WTC11 (cell line): ENCODE measurements around the gene LPGAT1.

ENCODE experiments used
- TF ChIP-seq, protein P1 (sequence below): fragments of 200-600 bp; IDR thresholded peaks from 2 replicates; pipeline ENCODE4 v1.8.0; 2022; ENCODE audit warnings: antibody characterized with exemption
- TF ChIP-seq, protein P2 (sequence below): sonication (generic); formaldehyde crosslinking; IDR thresholded peaks from 2 replicates; pipeline ENCODE4 v1.8.1; 2023; ENCODE audit warnings: mild to moderate bottlenecking, missing genetic modification reagents, moderate library complexity
- TF ChIP-seq, protein P3 (sequence below): sonication (generic); formaldehyde crosslinking; IDR thresholded peaks from 2 replicates; pipeline ENCODE4 v1.8.1; 2022; ENCODE audit warnings: low read depth, missing genetic modification reagents, borderline replicate concordance

DNA sequence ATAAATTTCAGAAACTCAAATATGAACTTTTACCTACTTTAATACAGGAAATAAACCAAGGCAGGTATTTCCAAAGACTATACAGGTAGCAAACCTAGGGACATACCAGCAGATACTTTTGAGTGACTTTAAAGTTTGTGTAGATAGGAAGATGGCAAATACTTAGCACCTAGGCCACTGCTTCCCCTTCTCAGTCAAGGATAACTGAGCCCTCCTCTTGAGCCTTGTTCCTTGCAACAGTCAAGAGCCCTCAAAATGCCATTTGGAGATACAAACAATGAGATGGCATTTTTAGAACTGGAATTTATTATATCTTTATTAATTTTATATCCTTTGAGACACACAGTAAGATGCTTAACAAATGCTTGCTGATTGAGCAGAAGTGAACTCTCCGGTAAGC, 65.9 kb downstream of the LPGAT1 start:
- TF ChIP-seq, protein P1, sequence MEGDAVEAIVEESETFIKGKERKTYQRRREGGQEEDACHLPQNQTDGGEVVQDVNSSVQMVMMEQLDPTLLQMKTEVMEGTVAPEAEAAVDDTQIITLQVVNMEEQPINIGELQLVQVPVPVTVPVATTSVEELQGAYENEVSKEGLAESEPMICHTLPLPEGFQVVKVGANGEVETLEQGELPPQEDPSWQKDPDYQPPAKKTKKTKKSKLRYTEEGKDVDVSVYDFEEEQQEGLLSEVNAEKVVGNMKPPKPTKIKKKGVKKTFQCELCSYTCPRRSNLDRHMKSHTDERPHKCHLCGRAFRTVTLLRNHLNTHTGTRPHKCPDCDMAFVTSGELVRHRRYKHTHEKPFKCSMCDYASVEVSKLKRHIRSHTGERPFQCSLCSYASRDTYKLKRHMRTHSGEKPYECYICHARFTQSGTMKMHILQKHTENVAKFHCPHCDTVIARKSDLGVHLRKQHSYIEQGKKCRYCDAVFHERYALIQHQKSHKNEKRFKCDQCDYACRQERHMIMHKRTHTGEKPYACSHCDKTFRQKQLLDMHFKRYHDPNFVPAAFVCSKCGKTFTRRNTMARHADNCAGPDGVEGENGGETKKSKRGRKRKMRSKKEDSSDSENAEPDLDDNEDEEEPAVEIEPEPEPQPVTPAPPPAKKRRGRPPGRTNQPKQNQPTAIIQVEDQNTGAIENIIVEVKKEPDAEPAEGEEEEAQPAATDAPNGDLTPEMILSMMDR: no peak
- TF ChIP-seq, protein P2, sequence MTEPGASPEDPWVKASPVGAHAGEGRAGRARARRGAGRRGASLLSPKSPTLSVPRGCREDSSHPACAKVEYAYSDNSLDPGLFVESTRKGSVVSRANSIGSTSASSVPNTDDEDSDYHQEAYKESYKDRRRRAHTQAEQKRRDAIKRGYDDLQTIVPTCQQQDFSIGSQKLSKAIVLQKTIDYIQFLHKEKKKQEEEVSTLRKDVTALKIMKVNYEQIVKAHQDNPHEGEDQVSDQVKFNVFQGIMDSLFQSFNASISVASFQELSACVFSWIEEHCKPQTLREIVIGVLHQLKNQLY (CRISPR knock-in tag): no peak
- TF ChIP-seq, protein P3, sequence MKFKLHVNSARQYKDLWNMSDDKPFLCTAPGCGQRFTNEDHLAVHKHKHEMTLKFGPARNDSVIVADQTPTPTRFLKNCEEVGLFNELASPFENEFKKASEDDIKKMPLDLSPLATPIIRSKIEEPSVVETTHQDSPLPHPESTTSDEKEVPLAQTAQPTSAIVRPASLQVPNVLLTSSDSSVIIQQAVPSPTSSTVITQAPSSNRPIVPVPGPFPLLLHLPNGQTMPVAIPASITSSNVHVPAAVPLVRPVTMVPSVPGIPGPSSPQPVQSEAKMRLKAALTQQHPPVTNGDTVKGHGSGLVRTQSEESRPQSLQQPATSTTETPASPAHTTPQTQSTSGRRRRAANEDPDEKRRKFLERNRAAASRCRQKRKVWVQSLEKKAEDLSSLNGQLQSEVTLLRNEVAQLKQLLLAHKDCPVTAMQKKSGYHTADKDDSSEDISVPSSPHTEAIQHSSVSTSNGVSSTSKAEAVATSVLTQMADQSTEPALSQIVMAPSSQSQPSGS (CRISPR knock-in tag): no peak
